Measurements from ENCODE around the gene XRCC3.

XRCC3 gene

GRCh38 chr14:103714063-103714724 is 1.1 kb downstream of the XRCC3 start:
- no peaks in the 10 kb centered on the region for H3K9me3 Mint-ChIP-seq
- peak overlapping the region; percentile 87 for H3K4me3 Mint-ChIP-seq
- TF ChIP-seq CTCF (IDR thresholded peaks at IDR 0.05): no peak
- peaks cover 25% of the 10 kb centered on the region for H3K36me3 Mint-ChIP-seq (ENCODE audit: low read depth)
- no peak for DNase-seq
- no peaks in the 10 kb centered on the region for H3K27me3 Mint-ChIP-seq (ENCODE audit: low read depth, poor library complexity)
- H3K4me1 Mint-ChIP-seq: peaks cover 62% of the 10 kb centered on the region
- H3K27ac Mint-ChIP-seq: peak overlapping the region; percentile 98

GRCh38 chr14:103713304-103714062 is 1.8 kb downstream of the XRCC3 start:
- Mint-ChIP-seq H3K27me3 (ENCODE audit: low read depth, poor library complexity) (no peaks in the 10 kb centered on the region), H3K9me3 (no peaks in the 10 kb centered on the region), H3K27ac (peak overlapping the region; percentile 98), H3K4me3 (peak overlapping the region; percentile 87), H3K36me3 (ENCODE audit: low read depth) (peaks cover 25% of the 10 kb centered on the region), H3K4me1 (peaks cover 55% of the 10 kb centered on the region)
- no peak for TF ChIP-seq CTCF (IDR thresholded peaks at IDR 0.05)
- no peak for DNase-seq

- no peak overlapping the region for H3K4me3 Mint-ChIP-seq
- H3K27me3 Mint-ChIP-seq (ENCODE audit: low read depth, poor library complexity): no peaks in the 10 kb centered on the region
- TF ChIP-seq CTCF (IDR thresholded peaks at IDR 0.05): no peak
- DNase-seq: no peak
- peaks cover 25% of the 10 kb centered on the region for H3K36me3 Mint-ChIP-seq (ENCODE audit: low read depth)
- H3K9me3 Mint-ChIP-seq: no peaks in the 10 kb centered on the region
- peaks cover 48% of the 10 kb centered on the region for H3K4me1 Mint-ChIP-seq
- H3K27ac Mint-ChIP-seq: peak overlapping the region; percentile 98
Measured at GRCh38 chr14:103712633-103713247, 2.5 kb downstream of the XRCC3 start.

DNA sequence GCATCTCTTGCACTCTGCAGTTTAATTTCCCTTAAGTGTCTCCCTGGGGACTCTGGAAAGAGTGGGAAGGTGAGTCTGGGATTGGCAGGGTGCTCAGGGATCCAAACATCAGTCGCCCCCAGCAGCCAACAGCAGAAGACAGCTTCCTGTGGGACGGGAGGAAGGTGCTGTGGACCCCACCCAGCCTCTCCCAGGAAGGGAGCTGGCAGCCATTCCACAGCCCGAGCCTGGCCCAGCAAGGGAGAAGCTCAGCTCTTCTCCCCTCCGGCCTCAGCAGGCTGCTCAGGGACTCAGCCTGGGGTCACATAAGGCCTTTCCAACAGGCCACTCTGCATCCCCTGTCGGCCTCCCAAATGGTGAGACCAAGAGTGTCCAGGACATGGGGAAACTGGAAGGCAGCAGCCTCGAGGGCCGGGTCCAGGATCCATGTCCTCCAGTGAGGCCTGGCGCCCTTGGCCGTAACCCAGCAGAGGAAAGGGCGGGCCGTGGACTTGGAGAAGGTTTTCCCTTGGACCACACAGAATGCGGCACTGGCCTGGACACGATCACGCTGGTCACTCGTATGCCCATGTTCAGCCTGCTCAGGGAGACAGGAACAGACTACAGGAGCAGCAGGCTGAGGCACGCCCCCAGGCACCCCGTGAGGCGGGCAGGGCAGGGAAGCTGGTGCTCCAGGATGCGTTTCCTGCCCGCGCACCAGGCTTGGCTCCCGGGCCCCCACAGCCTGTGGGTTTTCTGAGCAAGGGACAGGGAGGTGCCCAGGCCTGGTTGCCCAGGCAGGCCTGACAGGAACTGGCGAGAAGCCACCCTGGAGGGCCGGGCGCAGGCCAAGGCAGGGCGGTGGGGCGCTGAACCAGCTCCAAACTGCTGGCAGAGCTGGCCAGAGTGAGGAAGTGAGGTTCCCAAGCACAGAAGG is 3.5 kb downstream of the XRCC3 start:
- DNase-seq: no peak
- H3K27ac Mint-ChIP-seq: peak overlapping the region; percentile 94
- H3K36me3 Mint-ChIP-seq (ENCODE audit: low read depth): peaks cover 19% of the 10 kb centered on the region
- no peaks in the 10 kb centered on the region for H3K9me3 Mint-ChIP-seq
- peaks cover 38% of the 10 kb centered on the region for H3K4me1 Mint-ChIP-seq
- no peak for TF ChIP-seq CTCF (IDR thresholded peaks at IDR 0.05)
- H3K4me3 Mint-ChIP-seq: no peak overlapping the region
- H3K27me3 Mint-ChIP-seq (ENCODE audit: low read depth, poor library complexity): no peaks in the 10 kb centered on the region

- TF ChIP-seq CTCF (IDR thresholded peaks at IDR 0.05): no peak
- Mint-ChIP-seq H3K4me1 (peaks cover 34% of the 10 kb centered on the region), H3K27ac (peak overlapping the region; percentile 94), H3K4me3 (no peak overlapping the region), H3K9me3 (no peaks in the 10 kb centered on the region), H3K27me3 (ENCODE audit: low read depth, poor library complexity) (no peaks in the 10 kb centered on the region), H3K36me3 (ENCODE audit: low read depth) (peaks cover 19% of the 10 kb centered on the region)
- DNase-seq: no peak
Measured at GRCh38 chr14:103710771-103711377, 4.4 kb downstream of the XRCC3 start.

All from nephron progenitor cell (in vitro differentiated cells).